Measurements from ENCODE around the gene RGS16.

DNA sequence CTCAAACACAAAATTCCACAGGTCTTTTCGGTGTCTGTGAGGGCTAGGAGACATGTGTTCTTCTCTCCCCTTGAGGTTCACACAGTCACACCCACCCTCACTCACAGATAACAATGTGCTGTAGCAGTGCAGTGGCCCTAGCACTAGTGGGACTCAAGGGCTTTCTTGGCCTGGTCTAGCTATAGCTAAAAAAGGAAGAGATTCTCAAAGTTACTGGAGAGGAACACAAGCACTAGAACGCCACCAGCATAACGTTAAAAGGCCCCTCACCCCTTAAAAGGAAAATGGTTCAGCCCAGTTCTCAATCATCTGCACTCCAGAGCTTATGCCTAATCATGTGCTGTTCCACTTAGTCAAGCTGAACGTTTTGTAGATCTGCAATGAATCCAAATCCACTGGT lies 40.7 kb upstream of the RGS16 start:
- no peak for TF ChIP-seq CTCF (IDR thresholded peaks at IDR 0.05 in 2 of 3, conservative IDR thresholded peaks at IDR 0.05 in 1 of 3; ENCODE audit: insufficient read depth in 2 of 3, low read depth in 1 of 3, low read length in 3 of 3)
- TF ChIP-seq MCM2 (IDR thresholded peaks at IDR 0.05; ENCODE audit: low read depth) = no peak
- TF ChIP-seq BRCA1 (IDR thresholded peaks at IDR 0.05) = no peak
- TF ChIP-seq BRCA1 (CRISPR knock-in tag; IDR thresholded peaks at IDR 0.05) = no peak
- TF ChIP-seq TGIF2 (CRISPR knock-in tag; IDR thresholded peaks at IDR 0.05) = no peak
- no peak for TF ChIP-seq HIVEP1 (CRISPR knock-in tag; IDR thresholded peaks at IDR 0.05)
- no peak for TF ChIP-seq CREB1 (IDR thresholded peaks at IDR 0.05)
- no peak for TF ChIP-seq CREB1 (CRISPR knock-in tag; IDR thresholded peaks at IDR 0.05)
- TF ChIP-seq RNF219 (CRISPR knock-in tag; IDR thresholded peaks at IDR 0.05) = no peak
- TF ChIP-seq, protein P1, sequence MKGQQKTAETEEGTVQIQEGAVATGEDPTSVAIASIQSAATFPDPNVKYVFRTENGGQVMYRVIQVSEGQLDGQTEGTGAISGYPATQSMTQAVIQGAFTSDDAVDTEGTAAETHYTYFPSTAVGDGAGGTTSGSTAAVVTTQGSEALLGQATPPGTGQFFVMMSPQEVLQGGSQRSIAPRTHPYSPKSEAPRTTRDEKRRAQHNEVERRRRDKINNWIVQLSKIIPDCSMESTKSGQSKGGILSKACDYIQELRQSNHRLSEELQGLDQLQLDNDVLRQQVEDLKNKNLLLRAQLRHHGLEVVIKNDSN (CRISPR knock-in tag; IDR thresholded peaks at IDR 0.05) = no peak
- TF ChIP-seq, protein P2, sequence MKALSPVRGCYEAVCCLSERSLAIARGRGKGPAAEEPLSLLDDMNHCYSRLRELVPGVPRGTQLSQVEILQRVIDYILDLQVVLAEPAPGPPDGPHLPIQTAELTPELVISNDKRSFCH (CRISPR knock-in tag; IDR thresholded peaks at IDR 0.05) = no peak
- TF ChIP-seq, protein P2 (tag; IDR thresholded peaks at IDR 0.05) = no peak
- TF ChIP-seq FOXA1 (IDR thresholded peaks at IDR 0.05; ENCODE audit: borderline replicate concordance) = no peak
- no peak for TF ChIP-seq NR2F6 (CRISPR knock-in tag; IDR thresholded peaks at IDR 0.05)

All from K562 (cell line).